Hepatocyte (in vitro differentiated cells): ENCODE data around the gene ZNF638. TPM values are rescaled to one million over a fixed set of nuclear protein-coding genes. Genes with fewer than 3 reads are reported as not detected.

ENCODE experiments used
- DNase-seq: peaks from one replicate; pipeline ENCODE4 v3.0.0-alpha.2; 2016; ENCODE audit warnings: low spot score
- H2AFZ ChIP-seq: fragments of 200-600 bp; sonication (generic); 2 replicates; pipeline ENCODE4 v1.6.0; 2016; ENCODE audit warnings: antibody characterized with exemption, mild to moderate bottlenecking
- H3K27ac ChIP-seq: fragments of 200-600 bp; sonication (generic); 2 replicates; pipeline ENCODE4 v1.5.1; 2016; ENCODE audit warnings: mild to moderate bottlenecking
- H3K27me3 ChIP-seq: fragments of 200-600 bp; sonication (generic); 2 replicates; pipeline ENCODE4 v1.6.1; 2016
- H3K36me3 ChIP-seq: fragments of 200-600 bp; sonication (generic); replicated peaks from 2 replicates; pipeline ENCODE4 v1.5.1; 2016; ENCODE audit warnings: low read depth; ENCODE audit not compliant: insufficient read depth
- H3K4me1 ChIP-seq: fragments of 200-600 bp; sonication (generic); 2 replicates; pipeline ENCODE4 v1.5.1; 2016; ENCODE audit warnings: mild to moderate bottlenecking, moderate library complexity; ENCODE audit not compliant: insufficient read depth
- H3K4me2 ChIP-seq: fragments of 200-600 bp; sonication (generic); 2 replicates; pipeline ENCODE4 v1.6.0; 2016
- H3K4me3 ChIP-seq: fragments of 200-600 bp; sonication (generic); 2 replicates; pipeline ENCODE4 v1.5.1; 2016; ENCODE audit warnings: mild to moderate bottlenecking
- H3K79me2 ChIP-seq: fragments of 200-600 bp; sonication (generic); 2 replicates; pipeline ENCODE4 v1.6.0; 2017; ENCODE audit warnings: mild to moderate bottlenecking
- H3K9me2 ChIP-seq: fragments of 200-600 bp; sonication (generic); replicated peaks from 2 replicates; pipeline ENCODE4 v1.6.0; 2017; ENCODE audit warnings: mild to moderate bottlenecking; ENCODE audit not compliant: insufficient read depth
- H3K9me3 ChIP-seq: fragments of 200-600 bp; sonication (generic); 2 replicates; pipeline ENCODE4 v1.5.1; 2016; ENCODE audit warnings: low read depth, mild to moderate bottlenecking
- H4K20me1 ChIP-seq: fragments of 200-600 bp; sonication (generic); 2 replicates; pipeline ENCODE4 v1.6.0; 2016; ENCODE audit warnings: mild to moderate bottlenecking; ENCODE audit not compliant: insufficient read depth, poor library complexity, severe bottlenecking
- CTCF ChIP-seq: fragments of 200-600 bp; sonication (generic); IDR thresholded peaks from 2 replicates; pipeline ENCODE4 v1.5.1; 2016; ENCODE audit warnings: antibody characterized with exemption, mild to moderate bottlenecking; ENCODE audit not compliant: poor library complexity
- EZH2 ChIP-seq: fragments of 200-600 bp; sonication (generic); IDR thresholded peaks from 2 replicates; pipeline ENCODE4 v1.6.1; 2016; ENCODE audit warnings: antibody characterized with exemption, mild to moderate bottlenecking, borderline replicate concordance
- EZH2phosphoT487 ChIP-seq: fragments of 200-600 bp; sonication (generic); IDR thresholded peaks from one replicate; pipeline ENCODE4 v1.6.1; 2018; ENCODE audit warnings: antibody characterized with exemption, mild to moderate bottlenecking, low read depth, moderate library complexity; ENCODE audit not compliant: unreplicated experiment, severe bottlenecking
- WGBS: methylation state at CpG from one replicate; pipeline ENCODE4 v1.1.6; 2016; ENCODE audit warnings: low lambda C conversion rate; ENCODE audit errors: missing lambda C conversion rate; 5-methylcytosine and 5-hydroxymethylcytosine counted together
- polyA plus RNA-seq: library from polyadenylated mRNA; unstranded; fragments of >200 nt; fragmentation: Nextera tagmentation; extraction: Ambion mirVana; gene quantifications from 2 replicates; pipeline ENCODE4 v1.2.1, GENCODE V29; 2016
- total RNA-seq: library from RNA; depleted of rRNA; stranded (reverse); fragments of >200 nt; gene quantifications from 2 replicates; pipeline ENCODE4 v1.2.3, GENCODE V29; 2014

The ZNF638 gene
- total and polyA plus RNA-seq, 2 experiments from 2014 or later: 41.2 to 141 TPM

- Histone ChIP-seq H3K9me3 (no peaks in the 10 kb centered on the region), H3K79me2 (no peaks in the 10 kb centered on the region), H3K9me2 (no peaks in the 10 kb centered on the region), H3K27me3 (peaks cover 62% of the 10 kb centered on the region), H4K20me1 (no peaks in the 10 kb centered on the region), H3K4me1 (no peaks in the 10 kb centered on the region), H3K27ac (no peak overlapping the region), H2AFZ (no peak overlapping the region), H3K36me3 (no peaks in the 10 kb centered on the region), H3K4me3 (no peak overlapping the region), H3K4me2 (no peak overlapping the region)
- 82% methylated on average over 6 of the region's 6 CpGs for WGBS
- no peak for DNase-seq
- TF ChIP-seq EZH2phosphoT487: no peak
- TF ChIP-seq EZH2: no peak
- TF ChIP-seq CTCF: no peak
These were observed 132.8 kb downstream of the ZNF638 start for GRCh38 chr2:71464389-71464788.

GRCh38 chr2:71465356-71465755, 133.8 kb downstream of the ZNF638 start:
- no peak for DNase-seq
- Histone ChIP-seq H3K27me3 (peaks cover 70% of the 10 kb centered on the region), H3K9me2 (no peaks in the 10 kb centered on the region), H3K4me2 (no peak overlapping the region), H3K4me3 (no peak overlapping the region), H3K79me2 (no peaks in the 10 kb centered on the region), H3K4me1 (no peaks in the 10 kb centered on the region), H3K27ac (no peak overlapping the region), H3K36me3 (no peaks in the 10 kb centered on the region), H4K20me1 (no peaks in the 10 kb centered on the region), H3K9me3 (no peaks in the 10 kb centered on the region), H2AFZ (no peak overlapping the region)
- TF ChIP-seq EZH2: no peak
- no peak for TF ChIP-seq CTCF
- TF ChIP-seq EZH2phosphoT487: no peak
- 52% methylated on average over 11 of the region's 11 CpGs for WGBS

GRCh38 chr2:71465961-71466300, 134.3 kb downstream of the ZNF638 start:
- Histone ChIP-seq H3K4me2 (peak overlapping the region; percentile 99), H3K4me1 (no peaks in the 10 kb centered on the region), H3K27ac (no peak overlapping the region), H3K9me3 (no peaks in the 10 kb centered on the region), H4K20me1 (no peaks in the 10 kb centered on the region), H3K79me2 (no peaks in the 10 kb centered on the region), H3K9me2 (no peaks in the 10 kb centered on the region), H3K4me3 (peak overlapping the region; percentile 31), H3K27me3 (peaks cover 70% of the 10 kb centered on the region), H3K36me3 (no peaks in the 10 kb centered on the region), H2AFZ (no peak overlapping the region)
- TF ChIP-seq EZH2 (no peak), CTCF (no peak), EZH2phosphoT487 (no peak)
- no peak for DNase-seq
- WGBS: 8% methylated on average over 22 of the region's 23 CpGs
